Measurements from ENCODE around the gene ASCL3. TPM values are rescaled to one million over a fixed set of nuclear protein-coding genes. Genes with fewer than 3 reads are reported as not detected.
A peak's percentile ranks its signal among the peaks of the same experiment; 100 is the strongest.
"Not testable (repeated sequence)": the region's sequence is repeated elsewhere in the genome, so short reads cannot be mapped to it uniquely, and the experiment has no call there.

ASCL3 gene
- total RNA-seq = not detected
- long read RNA-seq = 0 reads

GRCh38 chr11:8942518-8943066, at the start of gene ASCL3:
Gene ASCL3, minus strand, starts transcription at chr11:8943016. Its CDS starts 4,855 bp downstream, at chr11:8938161.
- no peak for DNase-seq (ENCODE audit: missing footprints)
- no peak for ATAC-seq
- intact Hi-C loops (cut with DNase I) = no loop called here

GRCh38 chr11:8989453-8989852, 46.6 kb upstream of the ASCL3 start:
- intact Hi-C loops (cut with DNase I) = no loop called here

GRCh38 chr11:8988329-8989234, 45.8 kb upstream of the ASCL3 start:
- DNase-seq (ENCODE audit: missing footprints) = no peak
- ATAC-seq = no peak
- intact Hi-C loops (cut with DNase I) = no loop called here

More at GRCh38 chr11:8989453-8989852, 46.6 kb upstream of the ASCL3 start:
- DNase-seq (ENCODE audit: missing footprints) (no peak), ATAC-seq (no peak)

- ATAC-seq = no peak
- intact Hi-C loops (cut with DNase I) = no loop called here
- DNase-seq (ENCODE audit: missing footprints) = no peak
These were observed 44.6 kb upstream of the ASCL3 start for GRCh38 chr11:8987446-8987845.

- intact Hi-C loops (cut with DNase I); DNase-seq (ENCODE audit: missing footprints); ATAC-seq: not testable (repeated sequence)
These were observed 44.0 kb upstream of the ASCL3 start for GRCh38 chr11:8986772-8987171.

GRCh38 chr11:8985462-8985861, 42.6 kb upstream of the ASCL3 start:
- intact Hi-C loops (cut with DNase I) = no loop called here
- ATAC-seq (no peak), DNase-seq (ENCODE audit: missing footprints) (no peak)

- intact Hi-C loops (cut with DNase I) = no loop called here
- ATAC-seq = no peak
- DNase-seq (ENCODE audit: missing footprints) = no peak
These were observed 40.7 kb upstream of the ASCL3 start for GRCh38 chr11:8983552-8983951.

- intact Hi-C loops (cut with DNase I) = no loop called here
- DNase-seq (ENCODE audit: missing footprints) (no peak), ATAC-seq (no peak)
These were observed 37.7 kb upstream of the ASCL3 start for GRCh38 chr11:8980485-8980884.

GRCh38 chr11:8979365-8979764, 36.5 kb upstream of the ASCL3 start:
- ATAC-seq; intact Hi-C loops (cut with DNase I); DNase-seq (ENCODE audit: missing footprints): not testable (repeated sequence)

- ATAC-seq (no peak), DNase-seq (ENCODE audit: missing footprints) (no peak)
- intact Hi-C loops (cut with DNase I) = no loop called here
These were observed 30.3 kb upstream of the ASCL3 start for GRCh38 chr11:8973121-8973520.

- DNase-seq (ENCODE audit: missing footprints) = no peak
- no peak for ATAC-seq
- intact Hi-C loops (cut with DNase I) = no loop called here
These were observed 29.1 kb upstream of the ASCL3 start for GRCh38 chr11:8971924-8972316.

GRCh38 chr11:8971196-8971923, 28.5 kb upstream of the ASCL3 start:
- ATAC-seq (no peak), DNase-seq (ENCODE audit: missing footprints) (no peak)
- intact Hi-C loops (cut with DNase I) = no loop called here

- intact Hi-C loops (cut with DNase I) = loop anchor here (10.0 kb wide), 1 partner anchor 152 kb away; a partner anchor contains a TSS
- no peak for DNase-seq (ENCODE audit: missing footprints)
- no peak for ATAC-seq
These were observed 24.4 kb upstream of the ASCL3 start for GRCh38 chr11:8967184-8967583.

GRCh38 chr11:8964324-8965320, 21.8 kb upstream of the ASCL3 start, which contains the start of gene TMEM9B:
Gene TMEM9B, minus strand, starts transcription at chr11:8964442. Its CDS starts 129 bp downstream, at chr11:8964313.
- intact Hi-C loops (cut with DNase I) = loop anchor here (1.0 to 10.0 kb wide), 3 partner anchors 52 to 282 kb away; partner anchors contain the start of genes AKIP1, RPL27A and TRIM66
- peak; percentile 96 for DNase-seq (ENCODE audit: missing footprints)
- ATAC-seq = peak; percentile 97

- peak; percentile 90 for DNase-seq (ENCODE audit: missing footprints)
- ATAC-seq = peak; percentile 67
- intact Hi-C loops (cut with DNase I) = loop anchor here (1.0 to 10.0 kb wide), 3 partner anchors 51 to 281 kb away; partner anchors contain the start of genes AKIP1, RPL27A and TRIM66
These were observed 20.9 kb upstream of the ASCL3 start for GRCh38 chr11:8963569-8964323.

GRCh38 chr11:8962841-8963240, 20.0 kb upstream of the ASCL3 start:
- no peak for ATAC-seq
- intact Hi-C loops (cut with DNase I) = loop anchor here (5.0 to 10.0 kb wide), 2 partner anchors 51 to 148 kb away; partner anchors contain the start of gene AKIP1

GRCh38 chr11:8961401-8961800, 18.6 kb upstream of the ASCL3 start:
- intact Hi-C loops (cut with DNase I) = loop anchor here (5.0 to 10.0 kb wide), 2 partner anchors 49 to 147 kb away; partner anchors contain the start of gene AKIP1
- no peak for DNase-seq (ENCODE audit: missing footprints)
- ATAC-seq = no peak

More at GRCh38 chr11:8962841-8963240, 20.0 kb upstream of the ASCL3 start:
- DNase-seq (ENCODE audit: missing footprints) = no peak
